Pons (tissue), 1 donor: ENCODE measurements around the gene RPA1.

Source experiments
- DNase-seq: peaks from one replicate; pipeline ENCODE4 v3.0.0-alpha.2; 2016; ENCODE audit warnings: low spot score

Gene RPA1

DNA sequence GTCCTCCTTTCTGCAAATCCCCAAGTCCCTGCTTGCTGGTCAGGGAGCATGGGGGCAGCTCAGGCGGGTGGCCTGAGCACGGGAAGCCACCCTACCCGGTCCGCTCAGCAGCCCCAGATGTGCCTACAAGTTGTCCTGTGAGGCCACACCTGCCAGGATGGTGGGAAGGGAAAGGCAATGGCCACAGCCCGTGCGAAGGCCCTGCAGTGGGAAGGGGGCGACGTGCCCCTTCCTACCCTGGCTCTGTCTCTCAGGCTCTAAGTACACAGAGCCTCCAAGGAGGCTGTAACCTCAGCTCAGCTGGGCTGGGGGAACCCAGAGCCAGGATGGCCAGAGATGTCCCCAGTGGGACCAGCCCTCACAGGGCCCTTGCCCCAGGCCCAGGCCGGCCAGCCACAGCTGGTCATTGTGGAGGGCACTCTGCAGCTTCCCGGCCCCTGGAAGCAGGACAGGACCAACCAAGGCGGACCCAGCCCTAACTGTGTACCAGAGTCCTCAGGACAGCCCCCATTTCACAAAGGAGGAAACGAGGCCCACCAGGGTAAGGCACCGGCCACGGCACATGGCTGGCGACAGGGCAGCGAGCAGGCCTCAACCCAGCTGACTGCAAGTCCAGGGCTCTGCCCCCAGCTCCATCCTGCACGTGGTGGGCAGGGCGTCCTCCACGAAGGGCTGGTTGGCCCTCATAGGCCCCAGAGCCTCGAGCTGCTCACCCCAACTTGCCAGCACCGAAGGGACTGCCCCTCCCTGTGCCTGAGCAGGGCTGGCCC, 113.0 kb downstream of the RPA1 start:
- no peak for DNase-seq

DNA sequence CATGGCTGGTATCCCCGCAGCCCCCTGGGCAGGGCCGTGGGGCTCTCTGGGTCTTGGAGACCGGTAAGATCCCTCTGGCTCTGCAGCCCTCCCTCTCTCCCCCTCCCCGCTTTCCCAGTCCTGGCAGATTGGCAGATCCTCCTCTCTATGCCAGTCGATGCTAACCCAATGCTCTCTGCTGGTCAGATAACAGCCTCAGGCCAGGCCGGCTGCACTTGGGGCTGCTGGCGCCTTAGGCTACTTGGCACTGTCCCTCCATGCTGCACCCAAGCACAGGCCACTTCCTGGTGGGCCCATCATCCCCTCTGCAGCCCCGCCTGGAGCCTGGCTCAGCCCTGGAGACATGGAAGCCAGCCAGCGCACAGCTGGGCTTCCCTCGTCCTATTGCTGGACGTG, 113.6 kb downstream of the RPA1 start:
- no peak for DNase-seq

DNA sequence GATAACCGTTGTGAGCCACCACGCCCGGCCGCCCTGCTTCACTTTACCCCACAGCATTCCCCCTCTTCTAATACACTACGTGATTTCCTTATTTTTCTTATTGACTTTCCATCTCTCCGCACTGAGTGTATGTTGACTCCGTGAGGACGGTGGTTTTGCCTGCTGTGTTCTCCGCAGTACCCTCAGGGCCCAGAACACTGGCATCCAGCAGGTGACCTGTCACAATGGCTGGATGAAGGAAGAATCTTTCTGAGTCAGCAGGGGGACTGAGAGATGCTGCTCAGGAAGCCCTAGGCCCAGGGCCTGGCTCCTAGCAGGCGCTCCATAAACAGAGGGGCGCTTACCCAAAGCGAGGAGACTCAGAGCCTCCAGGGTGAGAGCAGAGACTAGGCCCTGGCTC, 115.8 kb downstream of the RPA1 start:
- DNase-seq = no peak

DNA sequence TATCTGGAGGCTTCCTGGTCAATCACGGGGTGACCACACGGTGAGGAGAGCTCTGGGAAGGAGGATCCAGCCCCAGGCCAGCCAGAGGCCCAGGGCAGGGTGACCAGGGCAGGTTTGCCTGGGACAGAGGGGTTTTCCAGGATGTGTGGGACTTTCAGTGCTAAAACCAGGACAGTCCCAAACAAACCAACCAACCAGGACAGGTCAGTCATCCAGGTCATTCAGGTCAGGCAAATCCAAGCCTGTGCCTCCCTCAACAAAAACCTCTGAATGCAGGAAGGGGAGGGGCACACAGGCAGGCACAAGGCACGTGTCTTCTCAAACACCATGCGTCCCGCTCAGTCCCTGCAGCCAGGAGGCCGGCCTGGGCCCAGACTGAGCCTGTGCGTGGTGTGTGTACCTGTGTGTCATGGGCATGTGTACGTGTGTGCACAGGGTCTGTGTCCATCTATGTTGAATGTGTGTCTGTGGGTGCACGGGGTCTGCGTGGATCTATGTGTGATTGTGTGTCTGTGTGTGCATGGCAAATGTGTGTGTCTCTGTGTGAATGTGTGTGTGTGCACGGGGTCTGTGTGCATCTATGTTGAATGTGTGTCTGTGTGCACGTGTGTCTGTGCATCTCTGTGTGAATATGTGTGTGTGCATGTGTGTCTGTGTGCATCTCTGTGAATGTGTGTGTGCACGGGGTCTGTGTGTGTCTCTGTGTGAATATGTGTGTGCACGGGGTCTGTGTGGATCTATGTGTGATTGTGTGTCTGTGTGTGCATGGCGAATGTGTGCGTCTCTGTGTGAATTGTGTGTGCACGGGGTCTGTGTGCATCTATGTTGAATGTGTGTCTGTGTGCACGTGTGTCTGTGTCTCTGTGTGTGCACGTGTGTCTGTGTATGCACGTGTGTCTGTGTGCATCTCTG, 116.5 kb downstream of the RPA1 start:
- DNase-seq = no peak

DNA sequence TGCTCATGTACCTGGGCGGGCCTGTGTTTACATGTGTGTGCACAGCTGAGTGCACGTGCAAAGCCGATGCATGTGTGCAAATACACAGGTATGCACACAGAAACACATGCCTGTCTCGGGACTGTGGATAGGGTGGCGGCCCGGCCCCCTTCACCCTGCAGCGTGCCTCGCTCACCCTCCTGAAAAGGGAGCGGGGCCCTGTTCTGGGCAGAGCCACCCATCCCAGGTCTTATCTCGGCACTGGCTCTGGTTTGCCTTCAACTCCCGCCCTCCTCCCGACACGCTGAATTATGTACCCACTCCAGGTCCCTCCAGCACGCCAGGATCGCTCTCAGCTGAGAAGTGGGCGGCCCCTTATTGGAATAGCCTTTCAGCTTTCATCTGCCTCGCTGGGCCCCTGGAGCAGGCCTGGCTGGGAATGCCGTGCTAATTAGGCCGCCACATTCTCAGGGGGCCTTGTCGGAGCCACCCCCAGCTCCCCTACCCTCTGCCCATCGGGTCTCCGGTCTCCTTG, 117.5 kb downstream of the RPA1 start:
- no peak for DNase-seq

DNA sequence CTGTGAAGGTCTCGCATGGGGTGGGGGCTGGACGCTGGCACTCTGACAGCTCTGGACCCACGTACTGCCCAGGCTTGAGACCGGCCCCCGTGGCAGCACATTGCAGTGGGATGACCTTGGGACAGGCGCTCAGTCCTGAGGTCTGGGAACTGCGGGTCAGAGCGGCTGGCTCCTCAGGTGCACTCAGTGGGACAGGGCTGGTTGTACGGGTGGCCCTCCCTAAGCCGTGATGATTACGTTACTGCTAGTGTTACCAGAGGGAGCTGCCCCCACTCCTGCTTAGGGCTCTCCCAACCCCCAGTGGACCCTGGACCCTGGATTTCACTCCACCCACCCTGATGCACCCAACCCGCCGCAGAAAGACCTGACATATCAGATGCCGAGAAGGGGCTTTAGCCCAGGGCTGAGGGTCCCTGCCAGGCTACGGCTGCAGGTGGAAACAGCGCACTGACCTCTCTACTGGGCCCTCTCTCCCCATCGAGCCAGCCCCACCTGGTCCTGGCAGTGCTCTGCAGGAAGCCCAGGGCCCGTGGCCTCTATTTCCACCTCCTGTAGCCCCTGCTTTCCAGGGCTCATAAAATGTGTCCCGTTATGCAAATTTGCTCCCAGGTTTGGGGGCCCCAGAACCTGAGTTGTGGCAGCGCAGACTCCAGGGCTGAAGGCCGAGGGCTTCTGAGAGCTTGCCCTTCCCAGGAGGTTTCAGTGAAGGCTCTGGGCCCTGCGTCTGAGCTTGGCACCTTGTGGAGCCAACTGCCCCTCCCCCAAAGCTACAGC, 118.1 kb downstream of the RPA1 start:
- DNase-seq = no peak

DNA sequence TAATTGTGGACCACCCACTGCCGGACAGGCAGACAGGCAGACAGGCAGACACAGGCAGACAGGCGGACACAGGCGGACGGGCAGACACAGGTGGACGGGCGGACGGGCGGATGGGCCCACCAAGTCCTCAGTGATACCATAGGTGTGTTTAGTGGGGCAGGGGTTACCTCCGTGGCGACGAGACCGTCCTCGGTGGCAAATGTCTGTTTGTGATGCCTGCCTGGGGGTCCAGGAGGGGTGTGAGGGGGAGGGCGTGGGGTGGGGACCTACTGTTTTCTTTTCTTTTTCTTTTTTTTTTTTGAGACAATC, 118.7 kb downstream of the RPA1 start:
- DNase-seq = no peak
